Neural progenitor cell (in vitro differentiated cells): Measurements from ENCODE around the gene HNRNPM. TPM values are rescaled to one million over a fixed set of nuclear protein-coding genes. Genes with fewer than 3 reads are reported as not detected.
A peak's percentile ranks its signal among the peaks of the same experiment; 100 is the strongest.
"Not testable (repeated sequence)": the region's sequence is repeated elsewhere in the genome, so short reads cannot be mapped to it uniquely, and the experiment has no call there.

Experiments used
- DNase-seq: peaks from one replicate; pipeline ENCODE4 v3.0.0-alpha.2; 2016; ENCODE audit warnings: low spot score
- H2AFZ ChIP-seq: fragments of 200-600 bp; sonication (generic); replicated peaks from 2 replicates; pipeline ENCODE4 v1.6.1; 2016; ENCODE audit warnings: antibody characterized with exemption
- H3F3A ChIP-seq: fragments of 200-600 bp; sonication (generic); 2 replicates; pipeline ENCODE4 v1.6.1; 2016; ENCODE audit warnings: antibody characterized with exemption, low read depth
- H3K27ac ChIP-seq: fragments of 200-600 bp; sonication (generic); 2 replicates; pipeline ENCODE4 v1.5.1; 2016; ENCODE audit warnings: mild to moderate bottlenecking
- H3K27me3 ChIP-seq: fragments of 200-600 bp; sonication (generic); 2 replicates; pipeline ENCODE4 v1.6.1; 2016; ENCODE audit warnings: mild to moderate bottlenecking, moderate library complexity
- H3K36me3 ChIP-seq: fragments of 200-600 bp; sonication (generic); 2 replicates; pipeline ENCODE4 v1.5.1; 2016
- H3K4me1 ChIP-seq: fragments of 200-600 bp; sonication (generic); 2 replicates; pipeline ENCODE4 v1.6.1; 2016; ENCODE audit warnings: mixed run types
- H3K4me2 ChIP-seq: fragments of 200-600 bp; sonication (generic); 2 replicates; pipeline ENCODE4 v1.6.1; 2016
- H3K4me3 ChIP-seq: fragments of 200-600 bp; sonication (generic); 2 replicates; pipeline ENCODE4 v1.5.1; 2016
- H3K79me2 ChIP-seq: fragments of 200-600 bp; sonication (generic); 2 replicates; pipeline ENCODE4 v1.6.1; 2016; ENCODE audit warnings: low read depth
- H3K9ac ChIP-seq: fragments of 200-600 bp; sonication (generic); 2 replicates; pipeline ENCODE4 v1.6.1; 2016
- H3K9me3 ChIP-seq: fragments of 200-600 bp; sonication (generic); 2 replicates; pipeline ENCODE4 v1.5.1; 2016; ENCODE audit warnings: low read depth
- H4K20me1 ChIP-seq: fragments of 200-600 bp; sonication (generic); 2 replicates; pipeline ENCODE4 v1.6.1; 2016; ENCODE audit warnings: low read depth
- H3K27ac Mint-ChIP-seq: 3 replicates; pipeline ENCODE4 v1.8.0; 2021; ENCODE audit warnings: mixed read lengths
- H3K27me3 Mint-ChIP-seq: 2 replicates; pipeline ENCODE4 v1.8.0; 2022; ENCODE audit warnings: low read depth, mild to moderate bottlenecking, inconsistent platforms, moderate library complexity, mixed read lengths; ENCODE audit not compliant: insufficient read depth
- H3K36me3 Mint-ChIP-seq: 3 replicates; pipeline ENCODE4 v1.8.0; 2021; ENCODE audit warnings: mixed read lengths
- H3K4me1 Mint-ChIP-seq: 3 replicates; pipeline ENCODE4 v1.8.0; 2021; ENCODE audit warnings: mixed read lengths
- H3K4me3 Mint-ChIP-seq: 3 replicates; pipeline ENCODE4 v1.8.0; 2021; ENCODE audit warnings: mild to moderate bottlenecking, moderate library complexity, mixed read lengths
- H3K9me3 Mint-ChIP-seq: 3 replicates; pipeline ENCODE4 v1.8.0; 2020; ENCODE audit warnings: mixed read lengths
- CTCF ChIP-seq: fragments of 200-600 bp; sonication (generic); IDR thresholded peaks from 2 replicates; pipeline ENCODE4 v1.5.1; 2017; ENCODE audit warnings: antibody characterized with exemption, mild to moderate bottlenecking
- EZH2 ChIP-seq: fragments of 200-600 bp; sonication (generic); IDR thresholded peaks from 2 replicates; pipeline ENCODE4 v1.6.1; 2017; ENCODE audit warnings: antibody characterized with exemption, mild to moderate bottlenecking, moderate library complexity
- EZH2phosphoT487 ChIP-seq: fragments of 200-600 bp; sonication (generic); IDR thresholded peaks from 2 replicates; pipeline ENCODE4 v1.6.1; 2017; ENCODE audit warnings: antibody characterized with exemption
- total RNA-seq: library from RNA; depleted of rRNA; stranded (reverse); fragments of >200 nt; gene quantifications from 2 replicates; pipeline ENCODE4 v1.2.3, GENCODE V29; 2015; ENCODE audit warnings: low replicate concordance

The HNRNPM gene
- total RNA-seq, 1 donor from 2014 or later: 118 TPM

- TF ChIP-seq EZH2phosphoT487 (no peak), EZH2 (no peak), CTCF (no peak)
- H3K79me2 ChIP-seq: no peaks in the 10 kb centered on the region
- Mint-ChIP-seq H3K27me3 (peaks cover 2% of the 10 kb centered on the region), H3K4me1 (peaks cover 11% of the 10 kb centered on the region), H3K27ac (no peak overlapping the region), H3K4me3 (no peak overlapping the region), H3K9me3 (no peaks in the 10 kb centered on the region), H3K36me3 (peaks cover 5% of the 10 kb centered on the region)
- no peaks in the 10 kb centered on the region for H3K27me3 ChIP-seq
- H4K20me1 ChIP-seq: no peaks in the 10 kb centered on the region
- no peaks in the 10 kb centered on the region for H3K36me3 ChIP-seq
- H3F3A ChIP-seq: peaks cover 8% of the 10 kb centered on the region
- H3K9me3 ChIP-seq: no peaks in the 10 kb centered on the region
- H3K4me2 ChIP-seq: no peak overlapping the region
- H3K4me1 ChIP-seq: no peaks in the 10 kb centered on the region
- no peak overlapping the region for H3K4me3 ChIP-seq
- H3K9ac ChIP-seq: no peak overlapping the region
- H3K27ac ChIP-seq: no peak overlapping the region
- DNase-seq: no peak
- H2AFZ ChIP-seq: no peak overlapping the region
Observed at GRCh38 chr19:8438236-8438635, 6.5 kb upstream of the HNRNPM start.

GRCh38 chr19:8441725-8442544 lies 2.8 kb upstream of the HNRNPM start:
- H3K79me2 ChIP-seq: peaks cover 28% of the 10 kb centered on the region

DNA sequence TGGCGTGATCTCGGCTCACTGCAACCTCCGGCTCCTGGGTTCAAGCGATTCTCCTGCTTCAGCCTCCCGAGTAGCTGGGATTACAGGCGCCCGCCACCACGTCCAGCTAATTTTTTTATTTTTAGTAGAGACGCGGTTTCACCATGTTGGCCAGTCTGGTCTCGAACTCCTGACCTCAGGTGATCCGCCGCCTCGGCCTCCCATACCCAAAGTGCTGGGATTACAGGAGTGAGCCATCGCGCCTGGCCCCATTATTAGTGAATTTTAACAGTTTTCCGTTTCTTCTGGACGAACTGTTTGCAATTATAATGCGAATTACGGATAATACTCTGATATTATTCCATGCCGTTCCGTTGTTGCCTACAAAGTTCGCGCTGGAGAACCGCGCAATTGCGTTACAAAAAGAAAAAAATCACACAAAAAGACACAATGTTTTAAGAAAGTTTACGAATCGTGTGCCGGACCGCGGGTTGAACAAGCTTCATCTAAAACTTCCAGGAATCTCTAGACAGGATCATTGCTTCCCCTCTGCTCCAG lies 567 bp upstream of the HNRNPM start:
- Histone ChIP-seq H3K79me2 (peaks cover 51% of the 10 kb centered on the region), H4K20me1 (peaks cover 43% of the 10 kb centered on the region), H2AFZ (peak overlapping the region; percentile 92), H3K4me3 (peak overlapping the region; percentile 94), H3K4me1 (peaks cover 27% of the 10 kb centered on the region), H3K27ac (peak overlapping the region; percentile 87), H3F3A (peaks cover 39% of the 10 kb centered on the region), H3K9ac (peak overlapping the region; percentile 92), H3K4me2 (peak overlapping the region; percentile 97)
- Mint-ChIP-seq H3K27ac (peak overlapping the region; percentile 80), H3K36me3 (peaks cover 12% of the 10 kb centered on the region), H3K4me3 (peak overlapping the region; percentile 88), H3K4me1 (peaks cover 42% of the 10 kb centered on the region)
- H3K9me3 Mint-ChIP-seq, H3K36me3 ChIP-seq, H3K9me3 ChIP-seq, H3K27me3 Mint-ChIP-seq, H3K27me3 ChIP-seq: not testable (repeated sequence)
- DNase-seq: peak; percentile 10

More at GRCh38 chr19:8441725-8442544, 2.8 kb upstream of the HNRNPM start:
- H3K27me3 ChIP-seq: no peaks in the 10 kb centered on the region
- H3K27me3 Mint-ChIP-seq: peaks cover 4% of the 10 kb centered on the region
- H3K27ac Mint-ChIP-seq: peak overlapping the region; percentile 57
- no peak overlapping the region for H2AFZ ChIP-seq
- peaks cover 22% of the 10 kb centered on the region for H3F3A ChIP-seq
- H3K4me2 ChIP-seq: no peak overlapping the region
- H3K36me3 Mint-ChIP-seq: peaks cover 6% of the 10 kb centered on the region
- peaks cover 28% of the 10 kb centered on the region for H3K4me1 Mint-ChIP-seq
- H3K9me3 ChIP-seq: no peaks in the 10 kb centered on the region
- peaks cover 6% of the 10 kb centered on the region for H3K4me1 ChIP-seq
- H3K4me3 Mint-ChIP-seq: peak overlapping the region; percentile 54
- peaks cover 6% of the 10 kb centered on the region for H3K36me3 ChIP-seq
- H3K4me3 ChIP-seq: no peak overlapping the region
- no peak overlapping the region for H3K9ac ChIP-seq
- peak; percentile 33 for DNase-seq
- no peak for TF ChIP-seq CTCF
- H4K20me1 ChIP-seq: peaks cover 20% of the 10 kb centered on the region
- H3K9me3 Mint-ChIP-seq: no peaks in the 10 kb centered on the region
- peak overlapping the region; percentile 34 for H3K27ac ChIP-seq

DNA sequence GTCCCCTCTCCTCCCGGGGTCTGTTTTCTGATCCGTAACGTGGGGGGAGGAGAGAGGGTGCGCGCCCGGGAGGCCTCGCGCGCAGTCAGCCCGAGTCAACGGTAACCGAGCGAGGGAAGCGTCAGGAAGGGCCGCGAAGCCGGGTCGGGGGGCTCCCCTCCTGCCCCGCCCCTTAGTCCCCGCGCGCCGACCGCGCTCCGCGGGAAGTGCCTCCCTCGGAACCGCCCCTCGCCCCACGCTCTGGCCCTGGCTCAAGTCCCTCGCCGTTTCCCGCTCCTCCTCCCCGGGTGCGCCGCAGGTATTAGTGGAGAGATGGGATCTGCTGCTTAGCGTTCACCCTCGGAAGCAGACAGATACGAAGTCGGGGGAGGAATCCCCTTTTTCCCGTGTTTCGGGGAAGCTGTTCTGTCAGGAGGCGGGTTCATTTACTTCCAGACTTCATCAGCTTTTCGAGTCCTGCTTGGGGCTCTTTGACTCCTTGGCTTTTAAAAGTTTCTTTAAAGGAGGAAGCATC lies 770 bp downstream of the HNRNPM start:
- Histone ChIP-seq H4K20me1 (peaks cover 55% of the 10 kb centered on the region), H3K79me2 (peaks cover 64% of the 10 kb centered on the region), H3K4me1 (peaks cover 33% of the 10 kb centered on the region), H3K36me3 (peaks cover 8% of the 10 kb centered on the region), H2AFZ (no peak overlapping the region), H3K4me3 (peak overlapping the region; percentile 94), H3K27ac (peak overlapping the region; percentile 91), H3K4me2 (peak overlapping the region; percentile 94), H3K9me3 (no peaks in the 10 kb centered on the region), H3K9ac (peak overlapping the region; percentile 99), H3F3A (peaks cover 48% of the 10 kb centered on the region), H3K27me3 (no peaks in the 10 kb centered on the region)
- no peaks in the 10 kb centered on the region for H3K9me3 Mint-ChIP-seq
- H3K36me3 Mint-ChIP-seq: peaks cover 15% of the 10 kb centered on the region
- peak overlapping the region; percentile 88 for H3K4me3 Mint-ChIP-seq
- peaks cover 6% of the 10 kb centered on the region for H3K27me3 Mint-ChIP-seq
- H3K27ac Mint-ChIP-seq: peak overlapping the region; percentile 94
- no peak for TF ChIP-seq EZH2phosphoT487
- TF ChIP-seq EZH2: no peak
- no peak for TF ChIP-seq CTCF
- peaks cover 47% of the 10 kb centered on the region for H3K4me1 Mint-ChIP-seq
- peak; percentile 78 for DNase-seq
